Measurements from ENCODE around the gene CEMIP2.

The CEMIP2 gene

DNA sequence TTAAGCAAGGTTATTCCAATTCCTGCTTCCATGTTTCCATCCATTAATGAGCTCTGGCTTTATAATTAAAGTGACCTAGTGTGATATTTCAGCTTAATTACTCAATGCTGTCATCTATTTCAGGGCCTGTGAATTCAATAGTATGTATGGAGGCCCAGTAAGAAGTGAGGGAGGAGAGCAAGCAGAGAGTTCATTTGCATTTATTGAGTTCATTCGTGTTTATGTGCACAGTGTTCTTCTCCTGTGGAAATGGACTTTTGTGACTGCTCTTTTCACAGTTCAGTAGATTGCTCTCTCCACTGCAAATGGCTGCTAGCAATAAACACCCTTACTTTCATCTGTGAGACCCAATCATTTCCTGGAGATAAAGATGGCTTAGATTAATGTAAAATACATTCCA is 130.9 kb downstream of the CEMIP2 start:
- DNase-seq: no peak

DNA sequence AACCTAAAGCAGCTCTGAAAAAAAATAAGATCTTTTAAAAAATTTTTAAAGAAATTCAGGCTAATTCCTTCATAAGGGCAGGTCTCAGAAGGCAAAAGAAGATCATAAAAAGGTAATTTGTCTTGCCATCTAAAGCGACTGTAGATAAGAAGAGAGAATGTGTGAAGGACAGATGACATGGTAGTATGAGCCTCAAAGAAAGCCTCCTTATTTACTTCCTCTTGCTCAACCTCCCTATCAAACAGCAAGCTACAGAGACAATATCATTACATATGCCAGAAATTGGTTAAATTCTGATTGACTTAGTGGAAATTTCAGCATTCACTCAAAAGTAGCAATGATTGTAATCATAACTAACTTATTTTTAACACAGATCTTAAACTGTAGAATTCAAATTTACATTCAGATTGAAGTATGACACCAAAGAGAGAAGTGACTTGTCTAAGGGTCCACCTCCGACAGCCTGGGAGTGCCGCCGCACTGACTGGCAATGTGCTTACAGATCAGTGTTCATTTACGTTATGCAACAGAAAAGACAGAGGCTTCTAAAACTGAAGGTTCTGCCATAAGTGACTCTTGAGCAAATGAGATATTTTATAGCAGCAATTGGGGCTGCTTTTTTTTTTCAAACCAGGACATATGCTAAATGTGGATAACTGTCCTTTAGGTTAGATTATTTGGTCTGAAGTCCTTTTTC is 132.0 kb downstream of the CEMIP2 start:
- no peak for DNase-seq

- DNase-seq: no peak
Measured at GRCh38 chr9:71634752-71635151, 133.6 kb downstream of the CEMIP2 start.
